Measurements from ENCODE around the gene MBD5.

- TF ChIP-seq CTCF (conservative IDR thresholded peaks at IDR 0.05): no peak
- TF ChIP-seq ZFX (IDR thresholded peaks at IDR 0.05): no peak
These were observed 5.7 kb downstream of the MBD5 start for GRCh38 chr2:148026573-148026972.
